ENCODE data around the gene SLC25A1. TPM values are rescaled to one million over a fixed set of nuclear protein-coding genes. Genes with fewer than 3 reads are reported as not detected.
A peak's percentile ranks its signal among the peaks of the same experiment; 100 is the strongest.
"Not testable (repeated sequence)": the region's sequence is repeated elsewhere in the genome, so short reads cannot be mapped to it uniquely, and the experiment has no call there.

The SLC25A1 gene
- total RNA-seq, 1 donor from 2014 or later: 61.9 TPM

GRCh38 chr22:19206287-19206686 lies 27.8 kb upstream of the SLC25A1 start:
- no peak for DNase-seq (ENCODE audit: low read depth in 2 of 2)

- DNase-seq (ENCODE audit: low read depth in 2 of 2): no peak
These were observed 26.1 kb upstream of the SLC25A1 start for GRCh38 chr22:19204640-19205039.

- DNase-seq (ENCODE audit: low read depth in 2 of 2): no peak
These were observed 25.3 kb upstream of the SLC25A1 start for GRCh38 chr22:19203834-19204233.

- not testable (repeated sequence) for DNase-seq (ENCODE audit: low read depth in 2 of 2)
These were observed 24.3 kb upstream of the SLC25A1 start for GRCh38 chr22:19202799-19203186.

- peak in 1 of 2 donors; percentile 15 for DNase-seq (ENCODE audit: low read depth in 2 of 2)
These were observed 23.6 kb upstream of the SLC25A1 start for GRCh38 chr22:19201869-19202798.

GRCh38 chr22:19201130-19201868 lies 22.8 kb upstream of the SLC25A1 start:
- DNase-seq (ENCODE audit: low read depth in 2 of 2): no peak

- no peak for DNase-seq (ENCODE audit: low read depth in 2 of 2)
These were observed 20.9 kb upstream of the SLC25A1 start for GRCh38 chr22:19199479-19199878.

GRCh38 chr22:19197997-19198865 lies 19.7 kb upstream of the SLC25A1 start:
- DNase-seq (ENCODE audit: low read depth in 2 of 2): no peak

- no peak for DNase-seq (ENCODE audit: low read depth in 2 of 2)
These were observed 18.5 kb upstream of the SLC25A1 start for GRCh38 chr22:19196841-19197612.

- no peak for DNase-seq (ENCODE audit: low read depth in 2 of 2)
These were observed 17.5 kb upstream of the SLC25A1 start for GRCh38 chr22:19195796-19196731.

- no peak for DNase-seq (ENCODE audit: low read depth in 2 of 2)
These were observed 16.4 kb upstream of the SLC25A1 start for GRCh38 chr22:19194766-19195536.

- no peak for DNase-seq (ENCODE audit: low read depth in 2 of 2)
These were observed 15.3 kb upstream of the SLC25A1 start for GRCh38 chr22:19193879-19194278.

- DNase-seq (ENCODE audit: low read depth in 2 of 2): no peak
These were observed 9.4 kb upstream of the SLC25A1 start for GRCh38 chr22:19187716-19188563.

- DNase-seq (ENCODE audit: low read depth in 2 of 2): no peak
These were observed 5.9 kb upstream of the SLC25A1 start for GRCh38 chr22:19184276-19184997.

GRCh38 chr22:19183216-19183615 lies 4.7 kb upstream of the SLC25A1 start:
- no peak for DNase-seq (ENCODE audit: low read depth in 2 of 2)

- no peak for DNase-seq (ENCODE audit: low read depth in 2 of 2)
These were observed 4.1 kb upstream of the SLC25A1 start for GRCh38 chr22:19182472-19183157.

Measured in lung microvascular endothelial cell (primary cell).